Fibroblast of the conjunctiva (primary cell): ENCODE measurements around the gene AKAP8L.

Experiments used
- DNase-seq: peaks from one replicate; pipeline ENCODE4 v3.0.0-alpha.2; 2010; ENCODE audit warnings: low read depth

AKAP8L gene

DNA sequence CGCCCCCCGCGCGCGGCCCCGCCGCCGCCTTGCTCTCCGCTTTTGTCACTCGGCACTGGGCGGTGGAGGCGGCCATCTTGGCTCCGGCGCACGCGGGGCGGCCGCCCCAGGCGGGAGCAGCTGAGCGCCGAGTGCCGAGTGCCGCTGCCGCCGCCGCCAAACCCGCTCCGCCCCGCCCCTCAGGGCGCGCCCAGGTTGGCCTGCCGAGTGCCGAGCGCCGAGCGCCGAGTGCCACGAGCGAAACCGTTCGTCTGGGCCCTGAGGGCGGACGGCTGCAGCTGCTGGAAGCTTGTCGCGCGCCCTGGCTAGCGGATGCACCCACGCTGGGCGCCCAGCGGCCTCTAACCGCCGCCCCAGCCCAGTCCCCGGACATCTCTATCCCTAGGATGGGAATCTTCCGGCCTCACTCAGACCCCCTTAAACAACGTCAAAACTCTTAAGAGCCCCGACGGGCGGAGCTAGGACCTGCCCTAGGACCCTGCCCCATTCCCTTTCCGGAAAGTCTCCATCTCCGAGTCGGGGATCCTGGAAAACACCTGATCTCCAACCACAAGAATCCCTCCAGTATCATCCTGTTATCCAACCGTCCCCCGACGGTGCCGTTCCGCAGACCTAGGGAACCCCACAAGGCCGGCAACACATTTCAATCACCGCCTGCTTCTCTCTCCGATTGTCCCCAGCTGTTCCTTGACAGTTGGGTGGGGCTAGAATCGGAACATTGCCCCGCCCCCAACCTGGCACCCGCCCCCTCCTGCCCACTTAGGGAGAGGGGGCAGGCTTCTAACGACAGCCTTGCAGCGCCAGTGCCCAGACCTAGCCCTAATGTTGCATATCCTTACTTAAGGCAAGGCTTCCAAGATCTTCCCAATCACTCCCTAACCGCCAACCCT, 14.1 kb upstream of the AKAP8L start:
- peak; percentile 63 for DNase-seq

GRCh38 chr19:15432018-15432494, 13.3 kb upstream of the AKAP8L start:
- no peak for DNase-seq

- DNase-seq: no peak
Measured at GRCh38 chr19:15431396-15432017, 12.7 kb upstream of the AKAP8L start.

- no peak for DNase-seq
Measured at GRCh38 chr19:15430526-15431120, 11.8 kb upstream of the AKAP8L start.

DNA sequence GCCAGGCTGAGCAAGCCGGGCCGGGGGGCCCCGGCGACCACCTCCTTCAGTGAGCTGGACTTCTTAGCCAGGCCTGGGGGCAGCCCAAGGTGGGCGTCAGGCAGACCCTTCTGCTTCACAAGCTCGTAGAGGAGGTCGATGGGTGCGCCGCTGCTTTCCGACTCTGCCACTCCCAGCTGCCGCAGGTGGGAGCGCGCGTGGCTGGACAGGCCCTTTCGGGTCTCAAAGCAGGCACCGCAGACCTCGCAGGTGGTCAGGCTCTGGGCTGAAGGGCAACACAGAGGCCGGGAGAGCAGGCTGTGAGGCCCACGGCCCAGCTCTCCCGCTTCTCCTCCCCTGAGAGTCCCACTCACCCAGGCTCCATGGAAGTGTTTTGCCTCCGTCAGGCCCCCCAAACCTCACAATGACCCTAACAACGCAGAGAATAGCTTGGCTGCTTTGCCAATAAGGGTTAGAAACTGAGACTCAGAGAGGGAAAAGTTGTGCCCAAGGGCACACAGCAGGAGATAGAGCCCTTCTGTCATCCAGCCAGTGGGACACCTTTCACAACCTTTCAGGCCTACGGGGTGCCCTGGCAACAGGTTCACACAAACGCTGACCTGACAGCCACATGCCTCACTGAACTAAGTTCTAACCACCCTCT, 11.2 kb upstream of the AKAP8L start:
- DNase-seq: no peak

GRCh38 chr19:15428956-15429824, 10.4 kb upstream of the AKAP8L start:
- no peak for DNase-seq

GRCh38 chr19:15427991-15428471, 9.2 kb upstream of the AKAP8L start:
- DNase-seq: no peak

- DNase-seq: no peak
Measured at GRCh38 chr19:15427350-15427700, 8.5 kb upstream of the AKAP8L start.

DNA sequence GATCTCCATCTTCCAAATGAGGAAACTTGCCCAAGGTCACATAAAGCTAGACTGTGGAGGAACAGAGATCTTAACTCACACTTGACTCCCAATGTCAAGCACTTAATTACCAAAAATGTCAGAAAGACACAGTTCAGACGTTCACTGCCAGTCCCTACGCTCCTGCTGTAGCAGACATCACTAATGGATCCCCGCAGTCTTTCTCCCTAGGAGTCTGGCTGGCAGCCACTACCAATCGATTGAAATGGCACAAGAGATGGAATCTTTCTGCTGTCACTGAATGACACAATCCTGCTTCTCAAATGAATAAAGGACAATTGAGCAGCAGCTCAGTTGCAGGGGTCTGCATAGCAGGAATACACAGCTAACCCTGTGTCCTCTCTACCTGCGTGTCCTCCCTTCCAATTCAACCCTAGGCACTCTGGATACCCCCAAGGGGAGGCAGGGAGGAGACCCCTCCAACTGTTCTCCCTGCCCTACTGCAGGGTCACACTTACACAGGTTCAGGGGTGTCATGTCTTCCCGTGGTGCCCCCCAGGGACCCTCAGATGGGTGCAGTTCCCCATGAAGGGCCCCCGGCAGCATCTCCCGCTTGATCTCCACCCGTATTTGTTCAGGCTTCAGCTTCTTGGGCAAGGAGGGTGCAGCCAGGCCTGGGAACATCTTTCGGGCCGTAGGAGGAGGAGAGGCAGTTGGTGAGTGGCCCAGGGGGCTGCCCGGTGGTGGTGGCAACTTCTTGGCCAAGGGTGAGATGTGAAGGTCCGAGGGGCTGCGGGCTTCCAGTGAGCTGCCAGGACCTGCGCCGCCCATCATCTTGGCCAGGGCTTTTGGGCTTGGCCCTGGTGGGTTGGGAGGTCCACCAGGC, 7.9 kb upstream of the AKAP8L start:
- no peak for DNase-seq

DNA sequence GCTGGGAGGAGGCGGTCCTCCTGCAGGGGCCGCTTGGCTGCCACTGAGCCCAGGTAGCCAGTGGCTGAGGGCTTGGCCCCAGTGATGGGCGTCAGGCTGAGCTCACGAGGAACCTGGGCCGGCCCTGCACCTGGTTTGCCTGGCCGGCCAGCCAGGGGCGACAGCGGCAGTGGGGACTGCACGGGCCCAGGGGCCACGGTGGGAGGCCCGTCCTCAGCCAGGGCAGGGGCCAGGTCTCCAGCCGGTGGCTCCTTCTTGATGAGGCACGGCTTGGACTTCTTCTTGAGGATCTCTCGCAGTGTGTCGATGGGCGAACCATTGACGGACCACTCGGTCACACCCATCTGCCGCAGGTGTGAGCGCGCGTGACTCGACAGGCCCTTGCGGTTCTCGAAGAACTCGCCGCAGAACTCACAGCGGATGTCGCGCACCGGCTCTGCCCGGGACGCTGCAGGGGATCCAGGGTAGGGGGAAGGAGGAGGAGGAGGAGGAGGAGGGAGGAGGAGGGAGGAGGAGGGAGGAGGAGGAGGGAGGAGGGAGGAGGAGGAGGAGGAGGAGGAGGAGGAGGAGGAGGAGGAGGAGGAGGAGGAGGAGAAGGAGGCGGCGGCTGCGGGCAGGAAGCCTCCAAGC, 6.6 kb upstream of the AKAP8L start:
- DNase-seq: no peak

GRCh38 chr19:15424692-15425272, 6.0 kb upstream of the AKAP8L start:
- DNase-seq: no peak

DNA sequence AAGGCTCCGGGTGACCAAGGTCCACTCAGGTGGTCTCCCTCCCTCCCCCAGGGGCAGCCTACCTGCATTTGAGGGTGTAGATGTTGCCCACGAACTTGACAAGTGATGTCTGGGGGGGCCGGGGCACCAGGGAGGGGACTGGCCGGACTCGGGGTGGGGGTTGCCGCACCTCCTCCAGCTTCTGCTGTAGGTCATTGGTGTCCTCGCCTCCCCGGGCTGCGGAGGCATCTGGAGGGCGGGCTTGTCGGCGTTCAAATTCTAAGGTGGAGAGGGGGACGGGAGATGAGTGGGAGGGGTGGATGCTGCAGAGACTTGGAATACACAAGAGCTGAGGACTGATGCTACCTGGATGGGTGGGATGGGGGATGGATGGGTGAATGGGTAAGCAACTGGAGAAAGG, 5.3 kb upstream of the AKAP8L start:
- no peak for DNase-seq

DNA sequence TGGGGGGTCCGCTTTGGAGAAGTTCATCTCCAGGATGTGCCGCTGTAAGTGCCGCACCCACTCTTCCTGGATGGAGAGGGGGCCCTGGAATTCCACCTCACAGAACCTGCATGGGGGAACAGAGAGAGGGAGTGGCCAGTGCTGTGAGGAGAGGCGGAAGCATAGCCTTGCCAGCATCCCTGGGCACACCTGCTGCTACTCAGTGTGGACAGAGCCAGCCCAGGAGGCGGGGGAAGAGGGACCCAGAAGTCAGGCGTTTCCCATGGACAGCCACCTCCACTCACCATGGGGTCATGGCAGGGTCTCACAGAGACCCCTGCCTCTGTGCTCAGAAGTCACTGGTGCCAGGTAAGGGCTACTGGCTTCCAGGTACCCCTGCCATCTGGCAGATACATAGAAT, 4.3 kb upstream of the AKAP8L start:
- DNase-seq: no peak

GRCh38 chr19:15422296-15423075, 3.7 kb upstream of the AKAP8L start:
- no peak for DNase-seq

GRCh38 chr19:15421721-15422260, 3.0 kb upstream of the AKAP8L start:
- DNase-seq: no peak

GRCh38 chr19:15421136-15421695, 2.4 kb upstream of the AKAP8L start:
- no peak for DNase-seq

DNA sequence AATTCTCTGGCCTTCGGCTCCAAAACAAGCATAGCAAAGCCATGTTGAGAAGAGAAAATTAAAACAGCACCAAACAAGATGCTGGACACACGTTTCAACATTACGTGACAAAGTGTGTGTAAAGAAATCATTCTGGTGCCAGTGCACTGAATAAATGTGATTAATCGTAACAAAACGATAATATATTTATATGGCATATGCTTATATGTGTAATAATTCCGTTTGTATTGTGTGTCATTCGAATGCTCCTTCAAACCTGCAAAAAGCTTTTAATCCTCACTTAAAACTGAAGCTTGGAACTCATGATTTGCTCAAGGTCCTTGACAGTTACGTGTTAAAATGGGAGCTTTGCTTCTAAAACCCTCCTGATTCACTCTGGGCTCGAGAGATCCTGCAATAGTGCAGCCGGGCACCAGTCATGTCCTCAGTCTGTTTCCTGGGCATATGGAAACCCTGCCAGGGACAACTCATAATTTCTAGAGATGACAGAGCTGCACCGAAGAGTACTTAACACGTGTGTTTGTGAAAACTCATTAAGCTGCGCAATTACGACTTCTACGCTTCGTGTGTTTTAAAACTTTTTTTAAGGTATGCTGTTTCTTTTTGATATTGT, 731 bp upstream of the AKAP8L start:
- no peak for DNase-seq

DNA sequence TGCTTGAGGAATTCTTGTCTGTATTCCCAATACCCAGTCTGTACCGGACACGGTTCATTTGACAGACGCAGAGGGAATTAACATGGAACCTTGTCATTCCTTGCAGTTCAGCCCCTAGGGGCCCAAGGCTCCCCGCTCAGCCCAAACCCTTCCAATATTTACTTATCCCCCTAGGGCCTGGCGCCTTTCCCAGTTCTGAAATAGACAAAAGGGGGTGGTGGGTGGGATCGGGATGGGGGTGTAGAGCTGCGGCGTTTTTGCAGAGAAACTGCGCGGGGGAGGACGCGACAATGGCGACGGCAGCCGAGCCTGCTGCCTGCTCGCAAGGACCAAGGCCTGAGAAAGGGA, 583 bp downstream of the AKAP8L start:
- no peak for DNase-seq
